HFF-Myc (cell line): ENCODE measurements around the gene DGCR2.

Source experiments
- DNase-seq: peaks from one replicate; pipeline ENCODE4 v3.0.0-alpha.2; 2011; ENCODE audit warnings: low read depth; ENCODE audit errors: extremely low read depth
- H3K4me3 ChIP-seq: replicated peaks from 2 replicates; pipeline ENCODE4 v1.5.1; 2011; ENCODE audit warnings: low read depth, mild to moderate bottlenecking, control low read depth, low read length
- TF ChIP-seq, protein P1 (sequence below): IDR thresholded peaks from 2 replicates; pipeline ENCODE4 v1.5.1; 2012; ENCODE audit warnings: mild to moderate bottlenecking, low read depth, low read length, control low read depth; ENCODE audit errors: missing control alignments

Gene DGCR2

DNA sequence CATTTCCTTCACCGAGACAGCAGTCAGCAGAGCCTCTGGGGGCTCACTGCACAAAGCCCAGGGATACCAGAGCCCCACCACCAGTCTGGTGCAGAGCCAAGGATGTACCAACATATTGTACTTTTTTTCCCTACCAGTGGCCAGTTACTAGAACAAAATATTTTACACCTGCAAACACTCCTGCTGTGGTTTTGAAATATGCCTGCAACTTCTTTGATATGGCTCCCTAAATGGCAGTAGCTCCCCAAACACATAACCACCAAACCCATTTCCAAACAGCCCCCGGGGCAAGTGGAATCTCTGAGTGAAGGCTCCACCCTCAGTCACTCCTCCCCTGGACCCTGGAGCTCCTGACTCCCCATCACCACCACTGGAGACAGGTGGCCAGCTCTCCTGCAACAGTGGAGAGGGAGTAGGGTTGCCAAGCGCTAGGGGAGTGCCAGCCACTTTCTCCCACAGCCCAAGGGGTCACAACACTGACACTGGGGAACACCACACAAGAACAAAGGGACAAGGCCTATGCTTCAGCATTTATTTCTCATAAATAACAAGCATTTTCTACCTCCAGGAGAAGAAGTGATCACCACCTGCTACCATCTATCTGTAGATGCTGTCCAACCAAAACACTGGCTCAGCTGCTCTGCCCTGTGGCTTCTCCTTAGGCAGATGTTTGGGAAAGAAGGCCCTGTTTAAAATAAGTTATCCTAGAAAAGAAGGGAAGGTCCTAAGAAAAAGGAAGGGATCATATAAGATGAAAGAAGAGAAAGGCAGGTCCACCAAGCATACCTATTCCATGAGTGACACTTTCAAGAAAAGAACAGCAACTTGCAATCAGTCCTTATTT is 15.1 kb downstream of the DGCR2 start:
- TF ChIP-seq, protein P1, sequence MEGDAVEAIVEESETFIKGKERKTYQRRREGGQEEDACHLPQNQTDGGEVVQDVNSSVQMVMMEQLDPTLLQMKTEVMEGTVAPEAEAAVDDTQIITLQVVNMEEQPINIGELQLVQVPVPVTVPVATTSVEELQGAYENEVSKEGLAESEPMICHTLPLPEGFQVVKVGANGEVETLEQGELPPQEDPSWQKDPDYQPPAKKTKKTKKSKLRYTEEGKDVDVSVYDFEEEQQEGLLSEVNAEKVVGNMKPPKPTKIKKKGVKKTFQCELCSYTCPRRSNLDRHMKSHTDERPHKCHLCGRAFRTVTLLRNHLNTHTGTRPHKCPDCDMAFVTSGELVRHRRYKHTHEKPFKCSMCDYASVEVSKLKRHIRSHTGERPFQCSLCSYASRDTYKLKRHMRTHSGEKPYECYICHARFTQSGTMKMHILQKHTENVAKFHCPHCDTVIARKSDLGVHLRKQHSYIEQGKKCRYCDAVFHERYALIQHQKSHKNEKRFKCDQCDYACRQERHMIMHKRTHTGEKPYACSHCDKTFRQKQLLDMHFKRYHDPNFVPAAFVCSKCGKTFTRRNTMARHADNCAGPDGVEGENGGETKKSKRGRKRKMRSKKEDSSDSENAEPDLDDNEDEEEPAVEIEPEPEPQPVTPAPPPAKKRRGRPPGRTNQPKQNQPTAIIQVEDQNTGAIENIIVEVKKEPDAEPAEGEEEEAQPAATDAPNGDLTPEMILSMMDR, result no peak
- H3K4me3 ChIP-seq, result no peak overlapping the region
- DNase-seq, result no peak

DNA sequence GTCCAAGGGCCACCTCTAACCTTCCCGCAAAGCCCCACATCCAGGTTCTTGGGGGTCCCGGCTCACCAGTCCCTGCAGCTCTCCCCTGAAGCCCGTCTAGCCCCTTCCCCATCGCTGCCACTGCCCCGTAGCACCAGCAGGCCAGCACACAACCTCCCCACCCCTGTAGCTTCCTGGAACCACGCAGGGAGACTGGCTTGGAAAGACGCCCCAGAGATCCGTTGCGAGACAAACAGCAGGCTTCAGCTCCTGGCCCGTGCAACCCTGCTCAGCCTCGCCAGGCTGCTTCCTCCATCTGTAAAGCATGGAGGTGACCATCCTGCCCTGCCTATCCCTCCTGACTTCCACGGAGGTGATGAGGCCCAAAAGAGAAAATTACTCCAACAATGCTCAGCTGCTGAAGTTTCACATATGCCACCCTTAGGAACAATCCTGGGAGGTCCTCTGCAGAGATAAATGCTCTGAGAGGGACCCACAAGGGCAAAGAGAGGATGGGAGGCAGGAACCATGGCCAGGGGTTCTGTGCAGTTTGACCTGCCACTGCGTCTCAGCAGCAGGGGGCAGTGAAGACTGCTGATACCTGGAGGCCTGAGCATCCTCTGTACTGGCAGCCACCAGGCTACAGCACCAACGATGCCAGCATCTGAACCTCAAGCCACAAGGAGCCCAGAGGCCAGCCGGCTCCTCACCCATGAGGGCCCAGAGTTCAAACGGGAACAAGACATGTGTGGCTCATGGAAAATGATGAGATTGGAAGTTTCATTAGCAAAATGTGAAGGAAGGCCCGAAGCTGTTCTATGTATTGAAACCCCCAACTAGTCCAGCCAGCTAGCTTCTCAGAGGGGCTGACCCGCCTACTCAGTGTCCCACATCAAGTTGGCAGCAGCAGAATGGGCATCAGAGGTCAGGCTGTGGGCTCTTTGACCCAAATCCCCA is 16.1 kb downstream of the DGCR2 start:
- no peak for DNase-seq
- H3K4me3 ChIP-seq, result no peak overlapping the region
- TF ChIP-seq, protein P1, result peak; percentile 24

DNA sequence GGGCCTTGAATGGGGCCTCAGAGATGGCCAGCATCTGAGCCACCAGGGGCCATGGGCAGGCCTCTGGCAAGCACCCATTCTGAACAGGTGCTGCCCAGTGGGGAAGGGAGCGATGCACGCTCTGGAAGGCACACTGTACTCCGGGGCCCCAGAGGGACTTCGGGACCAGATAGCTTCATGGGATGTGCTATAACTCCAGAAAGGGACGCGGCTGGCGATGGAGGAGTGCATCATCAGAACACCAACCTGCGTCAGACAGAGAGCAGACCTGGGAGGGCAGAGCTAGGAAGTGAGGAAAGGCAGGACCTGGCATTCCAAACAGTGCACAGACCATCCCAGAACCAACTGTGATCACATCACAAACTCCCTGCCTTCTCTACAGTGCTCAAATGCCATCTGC is 16.8 kb downstream of the DGCR2 start:
- no peak for DNase-seq
- H3K4me3 ChIP-seq, result no peak overlapping the region
- TF ChIP-seq, protein P1, result no peak

DNA sequence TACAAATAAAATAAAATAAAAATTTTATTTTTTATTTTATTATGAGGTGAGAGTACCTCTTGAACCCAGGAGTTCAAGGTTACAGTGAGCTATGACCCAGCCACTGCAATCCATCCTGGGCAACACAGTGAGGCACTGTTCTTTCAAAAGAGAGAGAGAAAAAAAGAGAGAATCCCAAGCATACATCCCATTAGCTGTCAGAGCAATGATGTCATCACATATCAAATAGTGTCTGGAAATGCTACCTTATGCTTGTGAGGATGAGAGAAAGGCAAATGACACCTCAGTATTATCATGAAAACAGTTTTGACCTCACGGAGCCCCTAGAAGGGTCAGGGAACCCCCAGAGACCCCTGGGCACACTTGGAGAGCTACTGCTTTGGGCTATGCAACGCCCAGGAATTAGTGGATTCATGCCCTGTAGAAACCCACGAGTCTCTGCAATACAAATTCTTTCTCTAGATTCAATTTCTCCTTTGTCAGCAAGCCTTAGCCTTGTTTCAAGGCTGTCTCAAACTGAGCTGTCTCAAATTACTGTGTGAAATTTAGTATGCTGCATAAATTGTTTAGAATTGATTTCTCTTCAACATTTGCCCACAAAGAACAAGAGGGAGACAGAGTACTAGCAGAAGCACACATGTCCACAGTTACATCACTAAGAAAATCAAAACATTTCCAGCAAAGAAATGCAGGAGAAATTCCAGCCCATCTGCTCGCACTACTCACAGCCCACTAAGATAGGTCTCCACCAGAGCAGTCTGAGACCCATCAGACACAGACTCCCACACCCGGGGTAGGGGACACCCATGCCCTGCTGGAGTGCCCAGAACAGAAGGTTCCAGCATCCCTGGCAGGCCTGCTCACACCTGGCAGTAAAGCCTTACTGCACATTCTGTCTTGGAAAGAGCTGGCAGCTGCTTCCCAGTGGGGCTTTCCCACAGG is 18.1 kb downstream of the DGCR2 start:
- no peak overlapping the region for H3K4me3 ChIP-seq
- no peak for DNase-seq
- TF ChIP-seq, protein P1, result no peak

DNA sequence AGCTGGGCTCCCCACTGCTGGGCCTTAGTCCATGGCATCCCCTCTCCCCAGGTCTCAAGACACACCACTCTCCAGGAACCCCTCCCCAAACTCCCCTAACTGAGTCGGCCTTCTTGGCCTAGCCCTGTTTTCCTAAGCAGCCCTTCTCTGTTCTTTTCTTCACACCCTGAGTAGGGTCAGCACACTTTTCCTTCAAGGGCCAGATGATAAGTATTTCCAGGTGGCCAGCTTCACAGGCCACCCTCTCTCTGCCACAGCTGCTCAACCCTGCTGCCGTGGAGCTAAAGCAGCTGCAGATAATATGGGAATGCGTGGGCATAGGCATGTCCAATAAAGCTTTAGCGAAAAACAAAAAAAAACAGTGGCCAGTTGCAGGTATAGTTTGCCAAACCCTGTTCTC is 24.1 kb downstream of the DGCR2 start:
- TF ChIP-seq, protein P1, result no peak
- DNase-seq, result no peak
- H3K4me3 ChIP-seq, result no peak overlapping the region

DNA sequence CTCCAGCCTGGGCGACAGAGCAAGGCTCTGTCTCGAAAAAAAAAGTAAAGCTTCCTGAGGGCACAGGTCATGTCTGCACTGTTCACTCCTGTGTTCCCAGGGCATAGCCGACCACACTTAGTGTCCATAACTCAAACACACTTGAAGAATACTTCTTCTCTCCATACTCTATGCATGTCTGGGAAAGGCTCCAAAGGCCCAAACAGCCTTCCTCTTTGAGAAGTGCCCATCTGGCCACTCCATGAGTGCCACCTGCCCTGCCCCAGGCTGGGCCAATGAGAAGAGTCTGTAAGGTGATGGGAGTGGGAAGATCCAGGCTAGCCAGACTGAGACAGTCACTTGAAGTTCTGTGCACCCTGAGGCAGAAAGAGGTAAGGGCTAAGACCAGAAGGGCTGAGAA is 24.7 kb downstream of the DGCR2 start:
- TF ChIP-seq, protein P1, result no peak
- no peak overlapping the region for H3K4me3 ChIP-seq
- DNase-seq, result no peak
